Muscle layer of duodenum (tissue), 2 donors: ENCODE measurements around the gene CCM2L.

Experiments
- H3K27ac ChIP-seq: one replicate; pipeline ENCODE4 v1.7.0; 2013; ENCODE audit warnings: mild to moderate bottlenecking, low read length
- H3K27me3 ChIP-seq: one replicate; pipeline ENCODE4 v1.7.0; 2013; ENCODE audit warnings: low read depth, mild to moderate bottlenecking, control low read depth, low read length
- H3K36me3 ChIP-seq, 2 donors: one replicate each; pipeline ENCODE4 v1.7.0; 2013; ENCODE audit warnings: low read length in 2 of 2, control low read depth in 1 of 2, mild to moderate bottlenecking in 1 of 2; ENCODE audit not compliant: insufficient read depth in 2 of 2, control insufficient read depth in 1 of 2
- H3K4me1 ChIP-seq, 2 donors: one replicate each; pipeline ENCODE4 v1.7.0; 2013; ENCODE audit warnings: low read length in 2 of 2, mild to moderate bottlenecking in 2 of 2, control low read depth in 1 of 2, moderate library complexity in 1 of 2; ENCODE audit not compliant: insufficient read depth in 2 of 2, control insufficient read depth in 1 of 2
- H3K4me3 ChIP-seq, 2 donors: one replicate each; pipeline ENCODE4 v1.7.0; 2013; ENCODE audit warnings: low read length in 2 of 2, low read depth in 1 of 2, mild to moderate bottlenecking in 1 of 2
- H3K9me3 ChIP-seq, 2 donors: one replicate each; pipeline ENCODE4 v1.7.0; 2013; ENCODE audit warnings: low read length in 2 of 2, control low read depth in 1 of 2, mild to moderate bottlenecking in 1 of 2; ENCODE audit not compliant: control insufficient read depth in 1 of 2
- donor health status: healthy.

Gene CCM2L

DNA sequence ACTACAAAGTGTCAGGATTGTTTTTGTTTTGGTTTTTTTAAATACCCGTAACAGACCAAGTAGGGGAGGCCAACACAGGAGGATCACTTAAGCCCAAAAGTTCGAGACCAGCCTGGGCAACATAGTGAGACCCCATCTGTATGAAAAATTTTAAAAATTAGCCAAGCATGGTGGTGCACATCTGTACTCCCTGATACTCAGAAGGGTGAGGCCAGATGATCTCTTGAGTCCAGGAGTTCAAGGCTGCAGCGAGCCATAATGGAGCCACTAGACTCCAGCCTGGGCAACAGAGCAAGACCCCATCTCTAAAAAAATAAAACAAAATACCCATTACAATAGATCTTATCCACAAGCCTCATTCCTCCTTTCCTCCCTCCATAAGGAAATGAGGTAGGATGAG lies 70.5 kb downstream of the CCM2L start:
- Histone ChIP-seq H3K27me3 (no peaks in the 10 kb centered on the region), H3K4me3 (no peak overlapping the region), H3K4me1 (no peaks in the 10 kb centered on the region), H3K27ac (no peak overlapping the region), H3K36me3 (no peaks in the 10 kb centered on the region), H3K9me3 (no peaks in the 10 kb centered on the region)
